ENCODE data around the gene OR6P1. TPM values are rescaled to one million over a fixed set of nuclear protein-coding genes. Genes with fewer than 3 reads are reported as not detected.

The OR6P1 gene
- total RNA-seq (2014; rRNA removed; shearing (Covaris generic)) = not detected in 2 replicates
- not detected in 2 replicates for polyA plus RNA-seq (2016; fragmentation: Nextera tagmentation; extraction: Ambion mirVana)

DNA sequence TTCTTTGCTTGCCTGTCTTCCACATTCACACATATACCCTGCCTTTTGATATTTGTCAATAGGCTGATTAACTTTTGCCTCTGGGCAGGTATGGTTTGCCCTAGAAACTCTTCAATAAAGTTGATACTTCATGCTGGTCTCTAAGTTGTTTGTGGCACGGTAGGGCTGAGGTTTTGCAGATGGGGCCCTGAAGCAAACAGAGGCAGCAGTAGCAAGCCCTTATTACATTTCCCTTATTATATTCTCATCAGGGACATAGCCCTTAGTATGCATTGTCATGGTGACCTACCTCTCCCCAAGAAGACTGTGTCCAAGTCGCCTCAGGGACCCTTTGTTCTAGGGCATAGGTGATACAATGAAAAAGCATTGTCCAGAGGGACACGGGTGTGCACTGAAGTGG is at the start of gene OR6P1:
Gene OR6P1 (minus strand): TSS at position 101 of the 400 bp plus-strand sequence. CDS start 6,976 bp downstream, outside the sequence.
- in situ Hi-C loops (cut with MboI) = no loop called here
- no peaks in the 10 kb centered on the region for H3K27me3 ChIP-seq (replicated peaks; ENCODE audit: insufficient read depth)
- 2 to 3% methylated on average over 3 of the region's 3 CpGs for whole genome bisulfite sequencing, 2 experiments (ENCODE audit: low coverage in 1 of 2, low lambda C conversion rate in 2 of 2, missing lambda C conversion rate in 2 of 2)

GRCh38 chr1:158613764-158614163 is 43.4 kb upstream of the OR6P1 start:
- H3K9me3 ChIP-seq (ENCODE audit: low read depth) = no peaks in the 10 kb centered on the region
- no peaks in the 10 kb centered on the region for H3K27me3 ChIP-seq (replicated peaks; ENCODE audit: insufficient read depth)
- TF ChIP-seq EZH2phosphoT487 (IDR thresholded peaks at IDR 0.05; ENCODE audit: insufficient read depth, low read depth) (no peak), EZH2 (IDR thresholded peaks at IDR 0.05; ENCODE audit: insufficient read depth, poor library complexity, severe bottlenecking) (no peak)
- no peaks in the 10 kb centered on the region for H3K9me2 ChIP-seq (ENCODE audit: insufficient read depth)
- in situ Hi-C loops (cut with MboI) = no loop called here
- no peaks in the 10 kb centered on the region for H3K79me2 ChIP-seq (ENCODE audit: insufficient read depth)
- H3K4me2 ChIP-seq (ENCODE audit: unreplicated experiment) = no peak overlapping the region
- H3K36me3 ChIP-seq (ENCODE audit: low read depth) = no peaks in the 10 kb centered on the region
- no peak overlapping the region for H3K9ac ChIP-seq
- no peaks in the 10 kb centered on the region for H3F3A ChIP-seq (ENCODE audit: insufficient read depth)
- H3K4me3 ChIP-seq = no peak overlapping the region
- no peaks in the 10 kb centered on the region for H3K4me1 ChIP-seq (ENCODE audit: insufficient read depth)
- DNase-seq = no peak
- H2AFZ ChIP-seq = no peak overlapping the region
- no peaks in the 10 kb centered on the region for H4K20me1 ChIP-seq (ENCODE audit: insufficient read depth)
- H3K27ac ChIP-seq = no peak overlapping the region
- 34 to 37% methylated on average over 3 of the region's 3 CpGs for WGBS, 2 experiments (ENCODE audit: low coverage in 1 of 2, low lambda C conversion rate in 2 of 2, missing lambda C conversion rate in 2 of 2)

More for the DNA sequence above, at the start of gene OR6P1:
- no peak for DNase-seq
- Histone ChIP-seq H2AFZ (no peak within 1 kb of the TSS), H4K20me1 (ENCODE audit: insufficient read depth) (no peaks in the 10 kb centered on the region), H3K4me1 (ENCODE audit: insufficient read depth) (no peaks in the 10 kb centered on the region), H3K4me2 (ENCODE audit: unreplicated experiment) (no peak within 1 kb of the TSS), H3K9ac (no peak within 1 kb of the TSS), H3K9me3 (ENCODE audit: low read depth) (no peaks in the 10 kb centered on the region), H3K27ac (no peak within 1 kb of the TSS), H3K79me2 (ENCODE audit: insufficient read depth) (no peaks in the 10 kb centered on the region), H3F3A (ENCODE audit: insufficient read depth) (no peaks in the 10 kb centered on the region), H3K36me3 (ENCODE audit: low read depth) (no peaks in the 10 kb centered on the region), H3K4me3 (no peak within 1 kb of the TSS), H3K9me2 (ENCODE audit: insufficient read depth) (no peaks in the 10 kb centered on the region)
- no peak for TF ChIP-seq EZH2phosphoT487 (IDR thresholded peaks at IDR 0.05; ENCODE audit: insufficient read depth, low read depth)
- no peak for TF ChIP-seq EZH2 (IDR thresholded peaks at IDR 0.05; ENCODE audit: insufficient read depth, poor library complexity, severe bottlenecking)

GRCh38 chr1:158611916-158612315 is 41.5 kb upstream of the OR6P1 start:
- Histone ChIP-seq H3K27me3 (replicated peaks; ENCODE audit: insufficient read depth) (no peaks in the 10 kb centered on the region), H3K36me3 (ENCODE audit: low read depth) (no peaks in the 10 kb centered on the region), H3K27ac (no peak overlapping the region), H3K9ac (no peak overlapping the region), H4K20me1 (ENCODE audit: insufficient read depth) (no peaks in the 10 kb centered on the region), H3K9me3 (ENCODE audit: low read depth) (no peaks in the 10 kb centered on the region), H3K9me2 (ENCODE audit: insufficient read depth) (no peaks in the 10 kb centered on the region), H3K79me2 (ENCODE audit: insufficient read depth) (no peaks in the 10 kb centered on the region), H3K4me3 (no peak overlapping the region), H3F3A (ENCODE audit: insufficient read depth) (no peaks in the 10 kb centered on the region), H2AFZ (no peak overlapping the region), H3K4me2 (ENCODE audit: unreplicated experiment) (no peak overlapping the region), H3K4me1 (ENCODE audit: insufficient read depth) (no peaks in the 10 kb centered on the region)
- 4 to 5% methylated on average over 3 of the region's 3 CpGs for WGBS, 2 experiments (ENCODE audit: low coverage in 1 of 2, low lambda C conversion rate in 2 of 2, missing lambda C conversion rate in 2 of 2)
- no peak for DNase-seq
- no peak for TF ChIP-seq EZH2 (IDR thresholded peaks at IDR 0.05; ENCODE audit: insufficient read depth, poor library complexity, severe bottlenecking)
- TF ChIP-seq EZH2phosphoT487 (IDR thresholded peaks at IDR 0.05; ENCODE audit: insufficient read depth, low read depth) = no peak
- in situ Hi-C loops (cut with MboI) = no loop called here

- H3K9me3 ChIP-seq (ENCODE audit: low read depth) = no peaks in the 10 kb centered on the region
- WGBS, 2 experiments (ENCODE audit: low coverage in 1 of 2, low lambda C conversion rate in 2 of 2, missing lambda C conversion rate in 2 of 2) = 0 to 7% methylated on average over 1 of the region's 1 CpG
- no peaks in the 10 kb centered on the region for H3K27me3 ChIP-seq (replicated peaks; ENCODE audit: insufficient read depth)
- H3K4me3 ChIP-seq = no peak overlapping the region
- H3K27ac ChIP-seq = no peak overlapping the region
- in situ Hi-C loops (cut with MboI) = no loop called here
- H3K9me2 ChIP-seq (ENCODE audit: insufficient read depth) = no peaks in the 10 kb centered on the region
- H3K9ac ChIP-seq = no peak overlapping the region
- no peak overlapping the region for H2AFZ ChIP-seq
- H3K4me1 ChIP-seq (ENCODE audit: insufficient read depth) = no peaks in the 10 kb centered on the region
- no peak for TF ChIP-seq EZH2 (IDR thresholded peaks at IDR 0.05; ENCODE audit: insufficient read depth, poor library complexity, severe bottlenecking)
- TF ChIP-seq EZH2phosphoT487 (IDR thresholded peaks at IDR 0.05; ENCODE audit: insufficient read depth, low read depth) = no peak
- H3K4me2 ChIP-seq (ENCODE audit: unreplicated experiment) = no peak overlapping the region
- no peaks in the 10 kb centered on the region for H3F3A ChIP-seq (ENCODE audit: insufficient read depth)
- H3K79me2 ChIP-seq (ENCODE audit: insufficient read depth) = no peaks in the 10 kb centered on the region
- H4K20me1 ChIP-seq (ENCODE audit: insufficient read depth) = no peaks in the 10 kb centered on the region
- no peak for DNase-seq
- no peaks in the 10 kb centered on the region for H3K36me3 ChIP-seq (ENCODE audit: low read depth)
Observed at GRCh38 chr1:158607296-158607695, 36.9 kb upstream of the OR6P1 start.

GRCh38 chr1:158604968-158605367 is 34.6 kb upstream of the OR6P1 start, which contains the start of gene OR10Z1:
Gene OR10Z1, plus strand, starts transcription at chr1:158605268. Its CDS starts 1,171 bp downstream, at chr1:158606439.
- Histone ChIP-seq H2AFZ (no peak within 1 kb of the TSS), H3K9me2 (ENCODE audit: insufficient read depth) (no peaks in the 10 kb centered on the region), H3K79me2 (ENCODE audit: insufficient read depth) (no peaks in the 10 kb centered on the region), H3K4me3 (no peak within 1 kb of the TSS), H3K4me1 (ENCODE audit: insufficient read depth) (no peaks in the 10 kb centered on the region), H3K27me3 (replicated peaks; ENCODE audit: insufficient read depth) (no peaks in the 10 kb centered on the region), H4K20me1 (ENCODE audit: insufficient read depth) (no peaks in the 10 kb centered on the region), H3K9me3 (ENCODE audit: low read depth) (no peaks in the 10 kb centered on the region), H3K27ac (no peak within 1 kb of the TSS), H3K9ac (no peak within 1 kb of the TSS), H3K36me3 (ENCODE audit: low read depth) (no peaks in the 10 kb centered on the region), H3K4me2 (ENCODE audit: unreplicated experiment) (no peak within 1 kb of the TSS), H3F3A (ENCODE audit: insufficient read depth) (no peaks in the 10 kb centered on the region)
- in situ Hi-C loops (cut with MboI) = no loop called here
- no peak for DNase-seq
- WGBS, 2 experiments (ENCODE audit: low coverage in 1 of 2, low lambda C conversion rate in 2 of 2, missing lambda C conversion rate in 2 of 2) = 0 to 2% methylated on average over 1 of the region's 1 CpG
- TF ChIP-seq EZH2 (IDR thresholded peaks at IDR 0.05; ENCODE audit: insufficient read depth, poor library complexity, severe bottlenecking) = no peak
- TF ChIP-seq EZH2phosphoT487 (IDR thresholded peaks at IDR 0.05; ENCODE audit: insufficient read depth, low read depth) = no peak
